ENCODE data around the gene ITPR3. TPM values are rescaled to one million over a fixed set of nuclear protein-coding genes. Genes with fewer than 3 reads are reported as not detected.

The ITPR3 gene
- total and polyA plus RNA-seq, 2 of the 13 experiments (the other 11 are each of a cell fraction or from before 2014, with no cell fraction given), result 3.8 to 21.4 TPM

- TF ChIP-seq ATF2 (CRISPR knock-in tag; IDR thresholded peaks at IDR 0.05) (no peak), PRDM15 (CRISPR knock-in tag; IDR thresholded peaks at IDR 0.05) (no peak), ISL2 (CRISPR knock-in tag; IDR thresholded peaks at IDR 0.05) (no peak), ZBTB1 (CRISPR knock-in tag; IDR thresholded peaks at IDR 0.05; ENCODE audit: borderline replicate concordance) (no peak), DRAP1 (CRISPR knock-in tag; IDR thresholded peaks at IDR 0.05) (no peak), KMT2A (CRISPR knock-in tag; IDR thresholded peaks at IDR 0.05) (no peak), ZNF646 (CRISPR knock-in tag; IDR thresholded peaks at IDR 0.05) (no peak), CREB1 (IDR thresholded peaks at IDR 0.05) (no peak), CREB1 (CRISPR knock-in tag; IDR thresholded peaks at IDR 0.05) (no peak), ZNF558 (CRISPR knock-in tag; IDR thresholded peaks at IDR 0.05; ENCODE audit: borderline replicate concordance) (no peak), ELF3 (CRISPR knock-in tag; IDR thresholded peaks at IDR 0.05) (no peak), ZNF160 (CRISPR knock-in tag; IDR thresholded peaks at IDR 0.05) (no peak), TBX2 (CRISPR knock-in tag; IDR thresholded peaks at IDR 0.05; ENCODE audit: borderline replicate concordance) (no peak), KLF16 (CRISPR knock-in tag; IDR thresholded peaks at IDR 0.05) (no peak), ZNF101 (CRISPR knock-in tag; IDR thresholded peaks at IDR 0.05; ENCODE audit: borderline replicate concordance, low read depth) (no peak)
Measured at GRCh38 chr6:33716890-33717632, 95.9 kb downstream of the ITPR3 start (continued).

Measured in HepG2 (cell line).